ENCODE data around the gene MT1A. TPM values are rescaled to one million over a fixed set of nuclear protein-coding genes. Genes with fewer than 3 reads are reported as not detected.
"Not testable (repeated sequence)": the region's sequence is repeated elsewhere in the genome, so short reads cannot be mapped to it uniquely, and the experiment has no call there.

MT1A gene
- total RNA-seq, 2 experiments from 2014 or later, result not detected

- Mint-ChIP-seq H3K27me3 (peaks cover 82% of the 10 kb centered on the region), H3K4me1 (peaks cover 42% of the 10 kb centered on the region), H3K27ac (no peak overlapping the region), H3K4me3 (no peak overlapping the region), H3K9me3 (no peaks in the 10 kb centered on the region), H3K36me3 (ENCODE audit: low read depth) (peaks cover 2% of the 10 kb centered on the region)
- POLR2A ChIA-PET, result no interaction called here
- DNase-seq, result no peak
- CTCF ChIA-PET, result interaction anchor here (0.6 to 1.6 kb wide), 4 partner anchors 8 to 429 kb away, joined by 3 to 5 read pairs (median 4); partner anchors contain the start of gene MT1X
Observed at GRCh38 chr16:56669840-56670619, 31.6 kb downstream of the MT1A start.

GRCh38 chr16:56670620-56670934, 32.1 kb downstream of the MT1A start:
- no peak for DNase-seq
- Mint-ChIP-seq H3K4me3 (no peak overlapping the region), H3K4me1 (peaks cover 47% of the 10 kb centered on the region), H3K36me3 (ENCODE audit: low read depth) (peaks cover 2% of the 10 kb centered on the region), H3K27ac (no peak overlapping the region), H3K9me3 (no peaks in the 10 kb centered on the region), H3K27me3 (peaks cover 82% of the 10 kb centered on the region)
- CTCF ChIA-PET, result interaction anchor here (1.0 to 1.6 kb wide), 3 partner anchors 12 to 38 kb away, joined by 4 to 5 read pairs (median 4); partner anchors contain the start of gene MT1X
- POLR2A ChIA-PET, result no interaction called here

GRCh38 chr16:56671691-56672090, 33.2 kb downstream of the MT1A start:
- POLR2A ChIA-PET; H3K27ac Mint-ChIP-seq; DNase-seq; H3K36me3 Mint-ChIP-seq (ENCODE audit: low read depth); H3K4me3 Mint-ChIP-seq; H3K9me3 Mint-ChIP-seq: not testable (repeated sequence)
- peaks cover 51% of the 10 kb centered on the region for H3K4me1 Mint-ChIP-seq
- H3K27me3 Mint-ChIP-seq, result peaks cover 76% of the 10 kb centered on the region
- CTCF ChIA-PET, result interaction anchor here (0.8 to 1.5 kb wide), 2 partner anchors 11 to 30 kb away, joined by 3 to 4 read pairs; partner anchors contain the start of gene MT1X

- H3K27ac Mint-ChIP-seq; H3K36me3 Mint-ChIP-seq (ENCODE audit: low read depth); H3K4me3 Mint-ChIP-seq; H3K9me3 Mint-ChIP-seq; POLR2A ChIA-PET; DNase-seq: not testable (repeated sequence)
- CTCF ChIA-PET, result interaction anchor here (0.8 to 1.5 kb wide), 2 partner anchors 10 to 30 kb away, joined by 3 to 4 read pairs; partner anchors contain the start of gene MT1X
- Mint-ChIP-seq H3K27me3 (peaks cover 74% of the 10 kb centered on the region), H3K4me1 (peaks cover 49% of the 10 kb centered on the region)
Observed at GRCh38 chr16:56672171-56672570, 33.7 kb downstream of the MT1A start.

GRCh38 chr16:56672761-56673536, 34.5 kb downstream of the MT1A start:
- CTCF ChIA-PET, result interaction anchor here (1.1 to 1.2 kb wide), 2 partner anchors 11 to 30 kb away, joined by 3 read pairs; no protein-coding TSS in a partner anchor
- DNase-seq, result no peak
- H3K9me3 Mint-ChIP-seq, result no peaks in the 10 kb centered on the region
- H3K4me1 Mint-ChIP-seq, result peaks cover 42% of the 10 kb centered on the region
- POLR2A ChIA-PET, result no interaction called here
- H3K27ac Mint-ChIP-seq, result no peak overlapping the region
- H3K27me3 Mint-ChIP-seq, result peaks cover 69% of the 10 kb centered on the region
- H3K4me3 Mint-ChIP-seq, result no peak overlapping the region
- peaks cover 2% of the 10 kb centered on the region for H3K36me3 Mint-ChIP-seq (ENCODE audit: low read depth)

- Mint-ChIP-seq H3K4me1 (peaks cover 34% of the 10 kb centered on the region), H3K9me3 (no peaks in the 10 kb centered on the region), H3K4me3 (no peak overlapping the region), H3K27me3 (peaks cover 60% of the 10 kb centered on the region), H3K36me3 (ENCODE audit: low read depth) (no peaks in the 10 kb centered on the region), H3K27ac (no peak overlapping the region)
- POLR2A ChIA-PET, result no interaction called here
- CTCF ChIA-PET, result interaction anchor here (0.7 to 1.2 kb wide), 3 partner anchors 12 to 183 kb away, joined by 3 read pairs; no protein-coding TSS in a partner anchor
- DNase-seq, result peak; percentile 43
Observed at GRCh38 chr16:56673921-56674320, 35.5 kb downstream of the MT1A start.

- H3K27ac Mint-ChIP-seq; H3K36me3 Mint-ChIP-seq (ENCODE audit: low read depth); DNase-seq; H3K4me3 Mint-ChIP-seq; H3K9me3 Mint-ChIP-seq; POLR2A ChIA-PET: not testable (repeated sequence)
- peaks cover 54% of the 10 kb centered on the region for H3K27me3 Mint-ChIP-seq
- H3K4me1 Mint-ChIP-seq, result peaks cover 29% of the 10 kb centered on the region
- CTCF ChIA-PET, result interaction anchor here (0.7 kb wide), 1 partner anchor 182 kb away, joined by 3 read pairs; no protein-coding TSS in a partner anchor
Observed at GRCh38 chr16:56674570-56674969, 36.1 kb downstream of the MT1A start.

GRCh38 chr16:56675685-56676210, 37.3 kb downstream of the MT1A start:
- ChIA-PET CTCF (interaction anchor here (0.6 to 2.6 kb wide), 8 partner anchors 9 to 249 kb away, joined by 3 to 13 read pairs (median 4); no protein-coding TSS in a partner anchor), POLR2A (interaction anchor here (1.1 kb wide), 1 partner anchor 50 kb away, joined by 5 read pairs; the partner anchor contains the start of gene MT1E)
- Mint-ChIP-seq H3K27ac (peak overlapping the region; percentile 70), H3K36me3 (ENCODE audit: low read depth) (no peaks in the 10 kb centered on the region), H3K9me3 (no peaks in the 10 kb centered on the region), H3K4me3 (peak overlapping the region; percentile 56), H3K4me1 (peaks cover 25% of the 10 kb centered on the region), H3K27me3 (peaks cover 43% of the 10 kb centered on the region)
- peak; percentile 60 for DNase-seq

GRCh38 chr16:56677474-56677873, 39.0 kb downstream of the MT1A start:
- Mint-ChIP-seq H3K27ac (no peak overlapping the region), H3K4me3 (no peak overlapping the region), H3K4me1 (peaks cover 32% of the 10 kb centered on the region), H3K27me3 (peaks cover 29% of the 10 kb centered on the region), H3K36me3 (ENCODE audit: low read depth) (no peaks in the 10 kb centered on the region), H3K9me3 (no peaks in the 10 kb centered on the region)
- POLR2A ChIA-PET, result no interaction called here
- CTCF ChIA-PET, result interaction anchor here (0.7 to 2.6 kb wide), 6 partner anchors 9 to 266 kb away, joined by 3 to 13 read pairs (median 3); partner anchors contain the start of gene MT2A
- no peak for DNase-seq

GRCh38 chr16:56679078-56679730, 40.7 kb downstream of the MT1A start:
- peaks cover 15% of the 10 kb centered on the region for H3K27me3 Mint-ChIP-seq
- POLR2A ChIA-PET, result no interaction called here
- no peaks in the 10 kb centered on the region for H3K36me3 Mint-ChIP-seq (ENCODE audit: low read depth)
- CTCF ChIA-PET, result interaction anchor here (1.2 to 1.6 kb wide), 3 partner anchors 12 to 22 kb away, joined by 4 read pairs; no protein-coding TSS in a partner anchor
- H3K4me3 Mint-ChIP-seq, result no peak overlapping the region
- no peaks in the 10 kb centered on the region for H3K9me3 Mint-ChIP-seq
- no peak overlapping the region for H3K27ac Mint-ChIP-seq
- no peak for DNase-seq
- H3K4me1 Mint-ChIP-seq, result peaks cover 42% of the 10 kb centered on the region

GRCh38 chr16:56679818-56680217, 41.4 kb downstream of the MT1A start:
- ChIA-PET CTCF (interaction anchor here (0.9 to 1.6 kb wide), 3 partner anchors 18 to 82 kb away, joined by 3 to 4 read pairs (median 4); no protein-coding TSS in a partner anchor), POLR2A (interaction anchor here (0.8 kb wide), 1 partner anchor 11 kb away, joined by 3 read pairs; no protein-coding TSS in a partner anchor)
- DNase-seq, result no peak

More at GRCh38 chr16:56679818-56680217, 41.4 kb downstream of the MT1A start:
- Mint-ChIP-seq H3K27me3 (peaks cover 11% of the 10 kb centered on the region), H3K4me3 (no peak overlapping the region), H3K36me3 (ENCODE audit: low read depth) (no peaks in the 10 kb centered on the region), H3K27ac (no peak overlapping the region), H3K4me1 (peaks cover 41% of the 10 kb centered on the region), H3K9me3 (no peaks in the 10 kb centered on the region)
